Measurements from ENCODE around the gene RGL4. TPM values are rescaled to one million over a fixed set of nuclear protein-coding genes. Genes with fewer than 3 reads are reported as not detected.

The RGL4 gene
- total RNA-seq, 2 donors from 2014 or later: not detected

DNA sequence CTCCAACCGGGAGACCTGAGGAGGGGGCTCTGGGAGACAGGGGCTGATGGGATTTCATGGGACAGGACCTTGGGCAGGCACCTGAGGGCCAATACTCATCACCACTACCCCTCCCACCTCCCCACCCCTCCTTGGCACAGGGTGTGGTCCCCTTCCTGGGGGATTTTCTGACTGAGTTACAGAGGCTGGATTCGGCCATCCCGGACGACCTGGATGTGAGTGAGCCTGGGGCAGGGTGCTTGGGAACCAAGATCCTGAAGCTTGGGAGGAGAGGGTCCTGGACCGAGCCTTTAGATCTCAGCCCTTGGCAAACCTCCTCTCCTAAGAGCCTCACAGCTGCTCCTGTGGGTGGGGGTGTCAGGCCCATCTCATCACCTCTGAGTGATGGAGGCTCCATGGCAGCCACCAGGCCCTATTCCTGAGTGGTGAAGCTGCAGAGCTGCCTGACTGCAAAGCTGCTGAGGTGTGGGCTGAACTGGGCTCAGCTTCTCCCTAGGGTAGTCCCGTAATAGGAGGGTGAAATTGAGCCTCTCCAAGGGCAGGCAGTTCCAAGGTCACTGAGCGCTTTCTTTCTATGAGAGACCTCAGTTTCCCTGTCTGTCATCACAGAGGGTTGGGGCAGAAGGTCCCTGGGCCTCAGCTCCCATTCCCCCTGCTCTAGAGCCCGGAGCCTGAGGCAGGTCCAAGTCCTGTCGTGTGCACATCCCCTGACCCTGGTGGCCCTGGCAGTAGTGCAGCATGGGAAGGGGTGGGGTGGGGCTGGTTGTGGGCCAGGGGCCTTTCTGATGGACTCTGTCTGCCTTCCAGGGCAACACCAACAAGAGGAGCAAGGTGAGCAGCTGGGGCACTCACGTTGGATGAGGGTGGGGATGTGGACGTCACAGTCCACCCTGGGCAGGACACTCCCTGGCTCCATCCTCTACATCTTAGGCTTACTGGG, 6.5 kb downstream of the RGL4 start:
- no peaks in the 10 kb centered on the region for H3K9me3 ChIP-seq
- H3K27me3 ChIP-seq (replicated peaks; ENCODE audit: insufficient read depth): no peaks in the 10 kb centered on the region
- H3K27ac ChIP-seq: no peak overlapping the region
- no peaks in the 10 kb centered on the region for H3K4me1 ChIP-seq (ENCODE audit: control insufficient read depth in 1 of 2, low read depth in 2 of 2)
- DNase-seq (ENCODE audit: low spot score) (no peak), ATAC-seq (ENCODE audit: insufficient number of reproducible peaks, low FRiP score, low read depth) (no peak)
- no peak overlapping the region for H3K4me3 ChIP-seq
- H3K36me3 ChIP-seq: peaks cover 8% of the 10 kb centered on the region
- TF ChIP-seq, protein P1, sequence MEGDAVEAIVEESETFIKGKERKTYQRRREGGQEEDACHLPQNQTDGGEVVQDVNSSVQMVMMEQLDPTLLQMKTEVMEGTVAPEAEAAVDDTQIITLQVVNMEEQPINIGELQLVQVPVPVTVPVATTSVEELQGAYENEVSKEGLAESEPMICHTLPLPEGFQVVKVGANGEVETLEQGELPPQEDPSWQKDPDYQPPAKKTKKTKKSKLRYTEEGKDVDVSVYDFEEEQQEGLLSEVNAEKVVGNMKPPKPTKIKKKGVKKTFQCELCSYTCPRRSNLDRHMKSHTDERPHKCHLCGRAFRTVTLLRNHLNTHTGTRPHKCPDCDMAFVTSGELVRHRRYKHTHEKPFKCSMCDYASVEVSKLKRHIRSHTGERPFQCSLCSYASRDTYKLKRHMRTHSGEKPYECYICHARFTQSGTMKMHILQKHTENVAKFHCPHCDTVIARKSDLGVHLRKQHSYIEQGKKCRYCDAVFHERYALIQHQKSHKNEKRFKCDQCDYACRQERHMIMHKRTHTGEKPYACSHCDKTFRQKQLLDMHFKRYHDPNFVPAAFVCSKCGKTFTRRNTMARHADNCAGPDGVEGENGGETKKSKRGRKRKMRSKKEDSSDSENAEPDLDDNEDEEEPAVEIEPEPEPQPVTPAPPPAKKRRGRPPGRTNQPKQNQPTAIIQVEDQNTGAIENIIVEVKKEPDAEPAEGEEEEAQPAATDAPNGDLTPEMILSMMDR (IDR thresholded peaks at IDR 0.05): no peak

DNA sequence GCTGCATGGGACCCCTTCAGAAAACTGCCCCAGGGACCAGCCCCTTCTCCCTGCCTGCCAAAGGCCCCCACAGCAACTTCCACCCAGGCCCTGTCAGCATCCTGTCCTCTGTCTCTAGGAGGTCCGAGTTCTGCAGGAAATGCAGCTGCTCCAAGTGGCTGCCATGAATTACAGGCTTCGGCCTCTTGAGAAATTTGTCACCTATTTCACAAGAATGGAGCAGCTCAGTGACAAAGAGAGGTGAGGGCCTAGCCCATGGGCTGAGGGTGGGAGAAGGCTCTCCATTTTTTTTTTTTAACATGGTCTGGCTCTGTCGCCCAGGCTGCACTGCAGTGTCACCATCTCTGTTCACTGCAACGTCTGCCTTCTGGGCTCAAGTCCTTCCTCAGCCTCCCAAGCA, 7.3 kb downstream of the RGL4 start:
- Histone ChIP-seq H3K36me3 (peaks cover 8% of the 10 kb centered on the region), H3K9me3 (no peaks in the 10 kb centered on the region), H3K27me3 (replicated peaks; ENCODE audit: insufficient read depth) (no peaks in the 10 kb centered on the region), H3K27ac (no peak overlapping the region), H3K4me1 (ENCODE audit: control insufficient read depth in 1 of 2, low read depth in 2 of 2) (no peaks in the 10 kb centered on the region), H3K4me3 (no peak overlapping the region)
- ATAC-seq (ENCODE audit: insufficient number of reproducible peaks, low FRiP score, low read depth) (no peak), DNase-seq (ENCODE audit: low spot score) (no peak)
- TF ChIP-seq, protein P1 (IDR thresholded peaks at IDR 0.05): no peak

DNA sequence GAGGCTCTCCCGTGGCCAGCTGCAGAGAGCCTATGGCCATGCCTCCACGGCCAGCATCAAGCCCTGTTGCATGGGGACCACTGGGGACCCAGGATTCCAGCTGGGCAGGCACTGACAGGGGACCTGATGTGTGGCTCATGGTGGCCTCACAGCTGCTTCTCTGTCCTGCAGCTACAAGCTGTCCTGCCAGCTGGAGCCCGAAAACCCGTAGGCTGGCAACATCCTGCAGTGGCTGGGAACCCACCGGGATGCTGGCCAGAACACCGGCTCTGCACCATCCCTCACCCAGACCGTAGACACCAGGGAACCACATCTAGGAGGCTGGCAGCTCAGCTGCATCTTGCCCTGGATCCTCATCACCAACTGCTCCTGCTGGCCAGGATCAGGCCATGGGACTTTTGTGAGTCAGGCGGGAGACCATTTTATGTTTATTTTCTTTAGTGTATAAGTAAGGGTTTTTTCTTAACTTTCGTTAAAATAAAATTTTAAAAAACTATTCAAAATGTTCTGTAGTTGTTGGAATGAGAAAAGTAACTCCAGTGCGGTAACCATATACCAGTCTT, 7.9 kb downstream of the RGL4 start:
- no peak for DNase-seq (ENCODE audit: low spot score)
- no peaks in the 10 kb centered on the region for H3K4me1 ChIP-seq (ENCODE audit: control insufficient read depth in 1 of 2, low read depth in 2 of 2)
- no peak overlapping the region for H3K4me3 ChIP-seq
- H3K36me3 ChIP-seq: peaks cover 5% of the 10 kb centered on the region
- H3K9me3 ChIP-seq: no peaks in the 10 kb centered on the region
- ATAC-seq (ENCODE audit: insufficient number of reproducible peaks, low FRiP score, low read depth): no peak
- no peak overlapping the region for H3K27ac ChIP-seq
- TF ChIP-seq, protein P1 (IDR thresholded peaks at IDR 0.05): no peak
- no peaks in the 10 kb centered on the region for H3K27me3 ChIP-seq (replicated peaks; ENCODE audit: insufficient read depth)

DNA sequence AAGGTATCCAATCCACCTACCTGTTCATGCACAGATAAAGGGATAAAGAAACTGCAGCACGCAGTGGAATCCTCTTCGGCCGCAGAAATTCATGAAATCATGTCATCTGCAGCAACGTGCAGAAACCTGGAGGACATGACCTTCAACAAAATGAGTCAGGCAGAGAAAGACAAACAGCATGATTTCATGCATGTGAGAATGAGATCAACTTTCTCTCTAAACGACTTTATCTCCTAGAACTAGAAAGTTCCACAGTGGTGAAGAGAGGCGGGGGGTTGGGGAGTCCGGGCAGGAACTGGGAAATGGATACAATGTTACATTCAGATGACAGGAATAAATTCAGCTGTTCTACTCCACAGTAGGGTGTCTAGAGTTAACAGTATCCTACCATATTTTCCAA, 9.9 kb downstream of the RGL4 start:
- Histone ChIP-seq H3K4me3 (no peak overlapping the region), H3K27me3 (replicated peaks; ENCODE audit: insufficient read depth) (no peaks in the 10 kb centered on the region), H3K36me3 (no peaks in the 10 kb centered on the region), H3K27ac (no peak overlapping the region), H3K9me3 (no peaks in the 10 kb centered on the region), H3K4me1 (ENCODE audit: control insufficient read depth in 1 of 2, low read depth in 2 of 2) (no peaks in the 10 kb centered on the region)
- DNase-seq (ENCODE audit: low spot score): no peak
- TF ChIP-seq, protein P1 (IDR thresholded peaks at IDR 0.05): no peak
- no peak for ATAC-seq (ENCODE audit: insufficient number of reproducible peaks, low FRiP score, low read depth)

DNA sequence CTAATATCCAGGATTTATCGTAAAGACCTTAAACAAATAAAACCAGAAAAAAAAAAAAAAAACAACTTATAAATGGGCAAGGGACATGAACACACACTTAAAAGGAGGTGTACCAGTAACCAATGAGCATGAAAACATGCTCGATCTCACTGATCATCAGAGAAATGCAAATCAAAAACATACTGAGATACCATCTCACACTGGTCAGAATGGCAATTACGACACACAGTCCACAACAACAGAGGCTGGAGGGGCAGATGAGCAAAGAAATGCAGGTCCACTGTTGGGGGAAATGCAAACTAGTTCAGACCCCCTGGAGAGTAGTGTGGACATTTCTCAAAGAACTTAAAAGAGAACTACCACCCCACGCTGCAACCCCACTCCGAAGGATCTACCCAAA, 13.2 kb downstream of the RGL4 start:
- Histone ChIP-seq H3K36me3 (peaks cover 16% of the 10 kb centered on the region), H3K4me1 (ENCODE audit: control insufficient read depth in 1 of 2, low read depth in 2 of 2) (no peaks in the 10 kb centered on the region), H3K4me3 (no peak overlapping the region), H3K27ac (no peak overlapping the region), H3K27me3 (replicated peaks; ENCODE audit: insufficient read depth) (no peaks in the 10 kb centered on the region), H3K9me3 (no peaks in the 10 kb centered on the region)
- no peak for DNase-seq (ENCODE audit: low spot score)
- TF ChIP-seq, protein P1 (IDR thresholded peaks at IDR 0.05): no peak
- no peak for ATAC-seq (ENCODE audit: insufficient number of reproducible peaks, low FRiP score, low read depth)
